HepG2 (cell line): Measurements from ENCODE around the gene OR2J1. TPM values are rescaled to one million over a fixed set of nuclear protein-coding genes. Genes with fewer than 3 reads are reported as not detected.
A peak's percentile ranks its signal among the peaks of the same experiment; 100 is the strongest.

ENCODE experiments used
- ATAC-seq: fragments of 200-7000 bp; cut with Tn5 transposase; 3 replicates; pipeline ENCODE4 v1.9.1; 2020; ENCODE audit warnings: mild to moderate bottlenecking, moderate library complexity
- BruUV-seq: library from RNA; stranded (reverse); fragments of 400-500 nt; replicated peaks from 2 replicates; lab custom pipeline; 2021; lab: Mats Ljungman, UMichigan
- CTCF ChIA-PET: fragments of 300-600 bp; formaldehyde crosslinking; extraction: SDS; loops from one replicate; lab custom pipeline; 2021; ENCODE audit warnings: low total read pairs, inconsistent platforms, low intra/inter-chr PET ratio; lab: Yijun Ruan, JAX
- POLR2A ChIA-PET: fragments of 350-600 bp; sonication (Branson Sonifier 250); formaldehyde crosslinking; loops from one replicate; lab custom pipeline; 2020; ENCODE audit warnings: antibody characterized with exemption, inconsistent platforms; lab: Yijun Ruan, JAX
- DNase-seq: peaks from one replicate; pipeline ENCODE4 v3.0.0-alpha.2; 2015; ENCODE audit warnings: low spot score
- FAIRE-seq: peaks from 3 replicates; lab custom pipeline; 2011; peaks lifted over from hg19 to GRCh38; lab: Jason Lieb, UNC
- H2AFZ ChIP-seq: one replicate; pipeline ENCODE4 v1.6.1; 2011; ENCODE audit warnings: low read length, inconsistent platforms
- H3K27ac ChIP-seq: fragments of 300-600 bp; 3 replicates; pipeline ENCODE4 v1.8.0; 2011; ENCODE audit warnings: mixed run types, mild to moderate bottlenecking, mixed read lengths, low read length, inconsistent platforms; ENCODE audit not compliant: insufficient read depth; ENCODE audit errors: extremely low read length
- H3K27me3 ChIP-seq, 2 experiments: fragments of 200-600 bp in 1 of 2; 2 replicates in 1 of 2; 3 replicates in 1 of 2; pipeline versions ENCODE4 v1.6.0 to v1.8.0; 2011; ENCODE audit warnings: low read length in 2 of 2, mild to moderate bottlenecking in 2 of 2, moderate library complexity in 2 of 2, inconsistent platforms in 1 of 2; ENCODE audit not compliant: insufficient read depth in 2 of 2, control insufficient read depth in 1 of 2
- H3K36me3 ChIP-seq, 2 experiments: fragments of 200-600 bp in 1 of 2; replicated peaks in 1 of 2; 2 replicates in 1 of 2; 3 replicates in 1 of 2; pipeline versions ENCODE4 v1.5.1 to v1.8.0; 2011; ENCODE audit warnings: low read length in 2 of 2, inconsistent platforms in 1 of 2; ENCODE audit not compliant: insufficient read depth in 2 of 2, control insufficient read depth in 1 of 2
- H3K4me1 ChIP-seq: 2 replicates; pipeline ENCODE4 v1.5.1; 2012; ENCODE audit warnings: low read length, inconsistent platforms; ENCODE audit not compliant: insufficient read depth
- H3K4me2 ChIP-seq: 2 replicates; pipeline ENCODE4 v1.6.0; 2011; ENCODE audit warnings: low read depth, low read length, inconsistent platforms
- H3K4me3 ChIP-seq, 3 experiments: fragments of 200-600 bp in 1 of 3; sonication (generic), shearing (Covaris generic) in 1 of 3; replicated peaks in 1 of 3; 2 replicates each; pipeline ENCODE4 v1.5.1; 2011 to 2016; ENCODE audit warnings: low read length in 3 of 3, inconsistent platforms in 2 of 3, low read depth in 2 of 3, mild to moderate bottlenecking in 2 of 3, control low read depth in 1 of 3, mixed read lengths in 1 of 3; ENCODE audit not compliant: insufficient read depth in 1 of 3
- H3K79me2 ChIP-seq: one replicate; pipeline ENCODE4 v1.6.1; 2011; ENCODE audit warnings: low read length, inconsistent platforms; ENCODE audit not compliant: insufficient read depth
- H3K9ac ChIP-seq: 2 replicates; pipeline ENCODE4 v1.6.0; 2011; ENCODE audit warnings: mild to moderate bottlenecking, low read depth, low read length, inconsistent platforms; ENCODE audit not compliant: insufficient read depth
- H3K9me3 ChIP-seq: 2 replicates; pipeline ENCODE4 v1.5.1; 2012; ENCODE audit warnings: mild to moderate bottlenecking, low read length
- H4K20me1 ChIP-seq: 2 replicates; pipeline ENCODE4 v1.6.0; 2011; ENCODE audit warnings: inconsistent platforms, mild to moderate bottlenecking, low read length, moderate library complexity; ENCODE audit not compliant: insufficient read depth
- CREB1 ChIP-seq, 2 experiments: fragments of 450-650 bp in 1 of 2; IDR thresholded peaks; 2 replicates each; pipeline ENCODE4 v1.6.1; 2016 to 2017; ENCODE audit warnings: control low read depth in 1 of 2, mild to moderate bottlenecking in 1 of 2, missing compliant biosample characterization in 1 of 2, missing genetic modification characterization in 1 of 2
- IRX3 ChIP-seq: sonication (generic); formaldehyde crosslinking; IDR thresholded peaks from 2 replicates; pipeline ENCODE4 v1.8.1; 2023; ENCODE audit warnings: mild to moderate bottlenecking, low read depth, missing genetic modification reagents, borderline replicate concordance
- MBNL3 ChIP-seq: fragments of 250-450 bp; sonication (Bioruptor Pico); conservative IDR thresholded peaks from 2 replicates; pipeline ENCODE4 v1.8.0; 2022; ENCODE audit warnings: mild to moderate bottlenecking, inconsistent platforms
- MXI1 ChIP-seq: IDR thresholded peaks from 3 replicates; pipeline ENCODE4 v1.6.1; 2012; ENCODE audit warnings: low read depth, low read length, inconsistent platforms, borderline replicate concordance
- SIX4 ChIP-seq: sonication (generic); formaldehyde crosslinking; IDR thresholded peaks from 2 replicates; pipeline ENCODE4 v1.4.0; 2020; ENCODE audit warnings: missing genetic modification reagents
- SP1 ChIP-seq, 2 experiments: fragments of 450-650 bp in 1 of 2; sonication (generic) in 1 of 2; formaldehyde crosslinking in 1 of 2; IDR thresholded peaks; 2 replicates each; pipeline versions ENCODE4 v1.4.0 to v1.6.1; 2016 to 2020; ENCODE audit warnings: missing genetic modification reagents in 1 of 2
- TCF7 ChIP-seq: sonication (generic); IDR thresholded peaks from 2 replicates; pipeline ENCODE4 v1.6.1; 2016; ENCODE audit warnings: antibody characterized with exemption, low read depth
- THYN1 ChIP-seq: sonication (generic); formaldehyde crosslinking; IDR thresholded peaks from 2 replicates; pipeline ENCODE4 v1.8.1; 2023; ENCODE audit warnings: low read depth, mild to moderate bottlenecking, moderate library complexity, missing genetic modification reagents, borderline replicate concordance
- ZFP36L1 ChIP-seq: sonication (generic); formaldehyde crosslinking; IDR thresholded peaks from 2 replicates; pipeline ENCODE4 v1.8.0; 2022; ENCODE audit warnings: mild to moderate bottlenecking, missing genetic modification reagents, moderate library complexity
- ZNF101 ChIP-seq: sonication (generic); formaldehyde crosslinking; IDR thresholded peaks from 2 replicates; pipeline ENCODE4 v1.4.0; 2020; ENCODE audit warnings: mild to moderate bottlenecking, low read depth, missing genetic modification reagents, borderline replicate concordance
- ZNF17 ChIP-seq: sonication (generic); formaldehyde crosslinking; IDR thresholded peaks from 2 replicates; pipeline ENCODE4 v1.5.0; 2020; ENCODE audit warnings: mild to moderate bottlenecking, missing genetic modification reagents
- ZNF354B ChIP-seq: sonication (generic); formaldehyde crosslinking; IDR thresholded peaks from 2 replicates; pipeline ENCODE4 v1.8.0; 2022; ENCODE audit warnings: mild to moderate bottlenecking, missing genetic modification reagents
- ZNF672 ChIP-seq: sonication (generic); formaldehyde crosslinking; IDR thresholded peaks from 2 replicates; pipeline ENCODE4 v1.8.1; 2022; ENCODE audit warnings: missing genetic modification reagents
- ZNF782 ChIP-seq: sonication (generic); formaldehyde crosslinking; IDR thresholded peaks from 2 replicates; pipeline ENCODE4 v1.4.0; 2020; ENCODE audit warnings: missing genetic modification reagents, mild to moderate bottlenecking, borderline replicate concordance
- ZNF883 ChIP-seq: sonication (generic); formaldehyde crosslinking; IDR thresholded peaks from 2 replicates; pipeline ENCODE4 v1.5.1; 2020; ENCODE audit warnings: mild to moderate bottlenecking, missing genetic modification reagents; ENCODE audit errors: not compliant biosample characterization
- WGBS: methylation state at CpG from one replicate; pipeline ENCODE4 v1.1.6; 2017; ENCODE audit warnings: low lambda C conversion rate; 5-methylcytosine and 5-hydroxymethylcytosine counted together
- in situ Hi-C: cut with HindIII; loops from 2 replicates; pipeline ENCODE4 v1.10.0; 2017; ENCODE audit warnings: low pct_unique_long_range_greater_than_20kb; ENCODE audit not compliant: extremely low pct_ligation_motif_present
- intact Hi-C: fragments of 100-400 bp; cut with micrococcal nuclease; formaldehyde crosslinking; loops from one replicate; pipeline ENCODE4 v1.10.0; 2022; ENCODE audit not compliant: unreplicated experiment
- polyA plus RNA-seq, 8 experiments: library from polyadenylated mRNA; depleted of rRNA in 3 of 8; stranded (reverse) in 7 of 8; unstranded in 1 of 8; fragments of >200 nt; fragmentation: Illumina TruSeq in 4 of 8; extraction: Trizol in 4 of 8; gene quantifications; 2 replicates each; pipeline versions ENCODE4 v1.2.1 to v1.2.3, GENCODE V29; 2011 to 2016; ENCODE audit warnings: low read depth in 4 of 8, missing spikeins in 1 of 8, mixed read lengths in 1 of 8; ENCODE audit not compliant: insufficient read depth in 1 of 8
- total RNA-seq, 5 experiments: library from RNA; depleted of rRNA; stranded (reverse); fragments of >200 nt; fragmentation: Illumina TruSeq; extraction: Trizol; gene quantifications; 2 replicates each; pipeline ENCODE4 v1.2.3, GENCODE V29; 2016; ENCODE audit warnings: low read depth in 1 of 5
- TF ChIP-seq, protein P1 (sequence below): sonication (generic); formaldehyde crosslinking; IDR thresholded peaks from 2 replicates; pipeline ENCODE4 v1.5.0; 2020; ENCODE audit warnings: missing genetic modification reagents
- TF ChIP-seq, protein P2 (sequence below): conservative IDR thresholded peaks from 2 replicates; pipeline ENCODE4 v1.6.1; 2018; ENCODE audit warnings: missing genetic modification reagents

OR2J1 gene
- total and polyA plus RNA-seq, 2 of the 13 experiments (the other 11 are each of a cell fraction or from before 2014, with no cell fraction given), result 0.07 TPM; not detected in 1

GRCh38 chr6:29141606-29142005 lies 42.3 kb downstream of the OR2J1 start:
- no peak overlapping the region for H3K4me2 ChIP-seq
- ChIA-PET POLR2A (no interaction called here), CTCF (no interaction called here)
- intact Hi-C loops (no loop called here), in situ Hi-C loops (no loop called here)
- H3K36me3 ChIP-seq, result no peaks in the 10 kb centered on the region
- H2AFZ ChIP-seq, result no peak overlapping the region
- H3K4me3 ChIP-seq, result no peak overlapping the region
- ATAC-seq (no peak), DNase-seq (no peak), FAIRE-seq (no peak)
- no peaks in the 10 kb centered on the region for H3K4me1 ChIP-seq
- peaks cover 17% of the 10 kb centered on the region for H3K9me3 ChIP-seq
- no peaks in the 10 kb centered on the region for H3K79me2 ChIP-seq
- H3K9ac ChIP-seq, result no peak overlapping the region
- H3K27me3 ChIP-seq, result no peaks in the 10 kb centered on the region
- TF ChIP-seq CREB1 (IDR thresholded peaks at IDR 0.05) (peak; percentile 6; the same call in 1 of the 2 replicates), CREB1 (CRISPR knock-in tag; IDR thresholded peaks at IDR 0.05) (no peak)
- TF ChIP-seq, protein P1, sequence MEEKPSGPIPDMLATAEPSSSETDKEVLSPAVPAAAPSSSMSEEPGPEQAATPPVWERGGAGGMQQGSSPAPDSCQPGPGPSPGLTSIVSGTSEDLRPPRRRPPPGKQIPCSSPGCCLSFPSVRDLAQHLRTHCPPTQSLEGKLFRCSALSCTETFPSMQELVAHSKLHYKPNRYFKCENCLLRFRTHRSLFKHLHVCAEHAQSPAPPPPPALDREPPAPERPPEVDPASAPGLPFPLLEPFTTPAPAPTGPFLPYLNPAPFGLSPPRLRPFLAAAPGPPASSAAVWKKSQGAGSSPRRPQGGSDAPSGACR (CRISPR knock-in tag), result no peak
- no TSS peak for BruUV-seq
- 3% methylated on average over 1 of the region's 1 CpG for WGBS
- H3K27ac ChIP-seq, result no peak overlapping the region
- no peaks in the 10 kb centered on the region for H4K20me1 ChIP-seq

DNA sequence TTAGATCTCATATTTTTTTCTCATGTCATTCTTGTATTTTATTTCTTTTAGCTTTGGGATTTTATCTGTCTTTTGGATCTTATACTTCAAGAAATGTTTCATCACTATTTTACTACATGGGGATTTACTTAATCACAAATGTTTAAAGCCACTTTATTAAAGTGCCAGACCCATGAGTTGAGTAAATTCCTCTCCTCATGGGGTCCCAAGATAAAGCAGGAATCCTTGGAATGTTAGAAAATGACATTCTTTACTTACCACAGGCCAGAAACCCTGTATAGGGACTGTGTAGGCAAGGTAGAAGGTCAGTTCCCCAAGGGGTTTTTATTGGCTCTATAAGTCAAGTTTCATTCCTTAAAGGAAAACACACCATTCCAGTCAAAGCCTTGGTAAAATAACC lies 43.0 kb downstream of the OR2J1 start:
- H3K9me3 ChIP-seq, result peaks cover 17% of the 10 kb centered on the region
- H3K36me3 ChIP-seq, result no peaks in the 10 kb centered on the region
- CTCF ChIA-PET, result no interaction called here
- FAIRE-seq, result no peak
- H3K27me3 ChIP-seq, result no peaks in the 10 kb centered on the region
- no peaks in the 10 kb centered on the region for H3K4me1 ChIP-seq
- no peak overlapping the region for H3K4me3 ChIP-seq
- no peak overlapping the region for H3K27ac ChIP-seq
- H3K79me2 ChIP-seq, result no peaks in the 10 kb centered on the region
- no TSS peak for BruUV-seq
- no peak overlapping the region for H3K9ac ChIP-seq
- no peak overlapping the region for H3K4me2 ChIP-seq
- intact Hi-C loops, result no loop called here
- no peak overlapping the region for H2AFZ ChIP-seq
- in situ Hi-C loops, result no loop called here
- ATAC-seq, result no peak
- no peaks in the 10 kb centered on the region for H4K20me1 ChIP-seq
- POLR2A ChIA-PET, result no interaction called here
- no peak for DNase-seq
- TF ChIP-seq ZNF883 (CRISPR knock-in tag) (no peak), SIX4 (CRISPR knock-in tag) (no peak), ZNF17 (CRISPR knock-in tag) (no peak), ZNF782 (CRISPR knock-in tag) (no peak), MBNL3 (CRISPR knock-in tag) (no peak), THYN1 (CRISPR knock-in tag) (no peak), SP1 (IDR thresholded peaks at IDR 0.05) (no peak), SP1 (CRISPR knock-in tag; IDR thresholded peaks at IDR 0.05) (no peak), ZNF101 (no peak), TCF7 (no peak), IRX3 (CRISPR knock-in tag) (no peak), ZNF354B (CRISPR knock-in tag) (no peak), ZFP36L1 (CRISPR knock-in tag) (no peak), ZNF672 (no peak), MXI1 (no peak)
- TF ChIP-seq, protein P2, sequence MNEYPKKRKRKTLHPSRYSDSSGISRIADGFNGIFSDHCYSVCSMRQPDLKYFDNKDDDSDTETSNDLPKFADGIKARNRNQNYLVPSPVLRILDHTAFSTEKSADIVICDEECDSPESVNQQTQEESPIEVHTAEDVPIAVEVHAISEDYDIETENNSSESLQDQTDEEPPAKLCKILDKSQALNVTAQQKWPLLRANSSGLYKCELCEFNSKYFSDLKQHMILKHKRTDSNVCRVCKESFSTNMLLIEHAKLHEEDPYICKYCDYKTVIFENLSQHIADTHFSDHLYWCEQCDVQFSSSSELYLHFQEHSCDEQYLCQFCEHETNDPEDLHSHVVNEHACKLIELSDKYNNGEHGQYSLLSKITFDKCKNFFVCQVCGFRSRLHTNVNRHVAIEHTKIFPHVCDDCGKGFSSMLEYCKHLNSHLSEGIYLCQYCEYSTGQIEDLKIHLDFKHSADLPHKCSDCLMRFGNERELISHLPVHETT (CRISPR knock-in tag), result no peak
